ENCODE data around the gene SUGP2.

SUGP2 gene

DNA sequence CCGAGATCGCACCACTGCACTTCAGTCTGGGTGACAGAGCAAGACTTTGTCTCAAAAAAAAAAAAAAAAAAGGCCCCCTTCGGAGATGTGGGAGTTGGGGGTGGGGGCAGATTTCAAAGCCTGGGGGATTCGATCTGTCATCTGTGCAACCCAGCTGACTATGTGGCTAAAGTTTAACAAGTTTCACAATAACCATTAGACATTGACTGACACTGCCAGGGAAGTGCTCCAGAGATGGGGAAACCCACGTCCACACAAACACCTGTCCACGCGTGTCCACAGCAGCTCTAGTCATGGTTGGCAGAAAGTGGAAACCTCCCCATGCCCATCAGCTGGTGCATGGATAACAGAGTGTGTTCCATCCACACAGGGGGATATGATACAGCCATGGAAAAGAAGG is 54.7 kb downstream of the SUGP2 start:
- Histone ChIP-seq H4K20me1 (ENCODE audit: insufficient read depth, low read length) (no peaks in the 10 kb centered on the region), H3K9me3 (ENCODE audit: insufficient read depth, low read length, severe bottlenecking) (no peaks in the 10 kb centered on the region), H3K4me3 (ENCODE audit: low read depth in 1 of 2, low read length in 2 of 2) (no peak overlapping the region), H3K79me2 (ENCODE audit: insufficient read depth, low read length) (no peaks in the 10 kb centered on the region), H3K36me3 (ENCODE audit: insufficient read depth, low read length) (no peaks in the 10 kb centered on the region), H3K27me3 (ENCODE audit: insufficient read depth, low read length, poor library complexity) (peaks cover 6% of the 10 kb centered on the region), H2AFZ (ENCODE audit: low read depth, low read length) (no peak overlapping the region), H3K4me2 (ENCODE audit: insufficient read depth, low read length) (no peak overlapping the region), H3K27ac (ENCODE audit: low read length) (no peak overlapping the region), H3K9ac (ENCODE audit: low read depth, low read length) (no peak overlapping the region), H3K4me1 (ENCODE audit: insufficient read depth, low read length) (no peaks in the 10 kb centered on the region)
- no peak for DNase-seq
- TF ChIP-seq EZH2 (IDR thresholded peaks at IDR 0.05; ENCODE audit: borderline replicate concordance, low read depth, low read length, severe bottlenecking) = no peak
- TF ChIP-seq, protein P1, sequence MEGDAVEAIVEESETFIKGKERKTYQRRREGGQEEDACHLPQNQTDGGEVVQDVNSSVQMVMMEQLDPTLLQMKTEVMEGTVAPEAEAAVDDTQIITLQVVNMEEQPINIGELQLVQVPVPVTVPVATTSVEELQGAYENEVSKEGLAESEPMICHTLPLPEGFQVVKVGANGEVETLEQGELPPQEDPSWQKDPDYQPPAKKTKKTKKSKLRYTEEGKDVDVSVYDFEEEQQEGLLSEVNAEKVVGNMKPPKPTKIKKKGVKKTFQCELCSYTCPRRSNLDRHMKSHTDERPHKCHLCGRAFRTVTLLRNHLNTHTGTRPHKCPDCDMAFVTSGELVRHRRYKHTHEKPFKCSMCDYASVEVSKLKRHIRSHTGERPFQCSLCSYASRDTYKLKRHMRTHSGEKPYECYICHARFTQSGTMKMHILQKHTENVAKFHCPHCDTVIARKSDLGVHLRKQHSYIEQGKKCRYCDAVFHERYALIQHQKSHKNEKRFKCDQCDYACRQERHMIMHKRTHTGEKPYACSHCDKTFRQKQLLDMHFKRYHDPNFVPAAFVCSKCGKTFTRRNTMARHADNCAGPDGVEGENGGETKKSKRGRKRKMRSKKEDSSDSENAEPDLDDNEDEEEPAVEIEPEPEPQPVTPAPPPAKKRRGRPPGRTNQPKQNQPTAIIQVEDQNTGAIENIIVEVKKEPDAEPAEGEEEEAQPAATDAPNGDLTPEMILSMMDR (IDR thresholded peaks at IDR 0.05; ENCODE audit: borderline replicate concordance, extremely low read depth, low read length, poor library complexity, severe bottlenecking) = no peak
- ATAC-seq (ENCODE audit: insufficient read depth, low read depth) = no peak

DNA sequence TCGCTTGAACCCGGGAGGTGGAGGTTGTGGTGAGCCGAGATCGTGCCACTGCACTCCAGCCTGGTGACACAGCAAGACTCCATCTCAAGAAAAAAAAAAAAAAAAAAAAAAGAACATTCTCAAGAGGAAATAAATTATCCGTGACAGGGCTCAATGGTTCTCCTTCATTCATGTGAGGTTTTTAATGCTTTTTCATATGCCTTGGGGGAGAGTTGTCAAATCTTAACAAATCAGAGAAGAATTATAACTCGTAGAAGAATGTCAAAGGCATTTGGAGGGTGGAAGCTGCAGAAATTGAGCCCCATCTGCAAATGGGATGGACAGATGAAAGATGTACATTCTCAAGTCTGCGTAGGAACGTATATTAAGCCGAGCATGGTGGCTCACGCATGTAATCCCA is 57.4 kb downstream of the SUGP2 start:
- Histone ChIP-seq H3K79me2 (ENCODE audit: insufficient read depth, low read length) (no peaks in the 10 kb centered on the region), H3K9me3 (ENCODE audit: insufficient read depth, low read length, severe bottlenecking) (no peaks in the 10 kb centered on the region), H2AFZ (ENCODE audit: low read depth, low read length) (no peak overlapping the region), H3K4me3 (ENCODE audit: low read depth in 1 of 2, low read length in 2 of 2) (no peak overlapping the region), H3K4me1 (ENCODE audit: insufficient read depth, low read length) (no peaks in the 10 kb centered on the region), H4K20me1 (ENCODE audit: insufficient read depth, low read length) (no peaks in the 10 kb centered on the region), H3K27me3 (ENCODE audit: insufficient read depth, low read length, poor library complexity) (no peaks in the 10 kb centered on the region), H3K4me2 (ENCODE audit: insufficient read depth, low read length) (no peak overlapping the region), H3K9ac (ENCODE audit: low read depth, low read length) (no peak overlapping the region), H3K27ac (ENCODE audit: low read length) (no peak overlapping the region), H3K36me3 (ENCODE audit: insufficient read depth, low read length) (no peaks in the 10 kb centered on the region)
- no peak for TF ChIP-seq EZH2 (IDR thresholded peaks at IDR 0.05; ENCODE audit: borderline replicate concordance, low read depth, low read length, severe bottlenecking)
- TF ChIP-seq, protein P1 (IDR thresholded peaks at IDR 0.05; ENCODE audit: borderline replicate concordance, extremely low read depth, low read length, poor library complexity, severe bottlenecking) = no peak
- DNase-seq (no peak), ATAC-seq (ENCODE audit: insufficient read depth, low read depth) (no peak)

DNA sequence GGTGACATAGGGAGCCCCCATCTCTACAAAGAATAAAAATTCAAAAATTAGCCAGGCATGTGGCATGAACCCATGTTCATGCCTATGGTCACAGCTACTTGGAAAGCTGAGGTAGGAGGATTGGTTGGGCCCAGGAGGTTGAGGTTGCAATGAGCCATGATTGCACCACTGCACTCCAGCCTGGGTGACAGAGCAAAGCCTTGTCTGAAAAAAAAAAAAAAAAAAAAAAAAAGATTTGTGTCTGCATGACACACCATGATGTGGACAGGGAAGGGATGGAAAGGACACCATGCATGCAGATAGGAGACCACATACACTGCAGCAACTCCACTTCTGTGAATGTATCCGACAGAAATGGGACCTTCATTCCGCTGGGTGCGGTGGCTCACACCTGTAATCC is 58.3 kb downstream of the SUGP2 start:
- Histone ChIP-seq H3K9me3 (ENCODE audit: insufficient read depth, low read length, severe bottlenecking) (no peaks in the 10 kb centered on the region), H2AFZ (ENCODE audit: low read depth, low read length) (no peak overlapping the region), H3K9ac (ENCODE audit: low read depth, low read length) (no peak overlapping the region), H3K27me3 (ENCODE audit: insufficient read depth, low read length, poor library complexity) (no peaks in the 10 kb centered on the region), H3K4me3 (ENCODE audit: low read depth in 1 of 2, low read length in 2 of 2) (no peak overlapping the region), H4K20me1 (ENCODE audit: insufficient read depth, low read length) (no peaks in the 10 kb centered on the region), H3K79me2 (ENCODE audit: insufficient read depth, low read length) (no peaks in the 10 kb centered on the region), H3K4me2 (ENCODE audit: insufficient read depth, low read length) (no peak overlapping the region), H3K4me1 (ENCODE audit: insufficient read depth, low read length) (no peaks in the 10 kb centered on the region), H3K36me3 (ENCODE audit: insufficient read depth, low read length) (no peaks in the 10 kb centered on the region), H3K27ac (ENCODE audit: low read length) (no peak overlapping the region)
- ATAC-seq (ENCODE audit: insufficient read depth, low read depth) = no peak
- DNase-seq = no peak
- TF ChIP-seq, protein P1 (IDR thresholded peaks at IDR 0.05; ENCODE audit: borderline replicate concordance, extremely low read depth, low read length, poor library complexity, severe bottlenecking) = no peak
- no peak for TF ChIP-seq EZH2 (IDR thresholded peaks at IDR 0.05; ENCODE audit: borderline replicate concordance, low read depth, low read length, severe bottlenecking)

DNA sequence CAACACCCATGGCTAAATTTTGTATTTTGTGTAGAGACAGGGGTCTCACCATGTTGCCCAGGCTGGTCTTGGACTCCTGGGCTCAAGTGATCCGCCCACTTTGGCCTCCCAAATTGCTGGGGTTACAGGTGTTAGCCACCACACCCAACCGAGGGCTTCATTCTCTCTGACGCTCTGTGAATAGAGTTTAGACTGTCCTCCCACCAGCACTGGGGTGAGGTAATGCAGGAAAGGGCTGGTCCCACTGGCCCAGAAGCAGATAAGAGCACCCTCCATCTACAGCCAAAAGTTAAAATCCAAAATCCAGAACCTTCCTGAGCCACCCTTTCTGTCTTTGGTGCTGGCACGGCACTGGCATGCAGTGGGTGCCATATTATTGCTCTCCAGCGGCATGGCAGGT is 60.5 kb downstream of the SUGP2 start:
- DNase-seq (no peak), ATAC-seq (ENCODE audit: insufficient read depth, low read depth) (no peak)
- Histone ChIP-seq H3K4me3 (ENCODE audit: low read depth in 1 of 2, low read length in 2 of 2) (no peak overlapping the region), H4K20me1 (ENCODE audit: insufficient read depth, low read length) (no peaks in the 10 kb centered on the region), H3K9ac (ENCODE audit: low read depth, low read length) (no peak overlapping the region), H2AFZ (ENCODE audit: low read depth, low read length) (no peak overlapping the region), H3K4me2 (ENCODE audit: insufficient read depth, low read length) (no peak overlapping the region), H3K79me2 (ENCODE audit: insufficient read depth, low read length) (no peaks in the 10 kb centered on the region), H3K9me3 (ENCODE audit: insufficient read depth, low read length, severe bottlenecking) (no peaks in the 10 kb centered on the region), H3K27ac (ENCODE audit: low read length) (no peak overlapping the region), H3K27me3 (ENCODE audit: insufficient read depth, low read length, poor library complexity) (no peaks in the 10 kb centered on the region), H3K36me3 (ENCODE audit: insufficient read depth, low read length) (no peaks in the 10 kb centered on the region), H3K4me1 (ENCODE audit: insufficient read depth, low read length) (no peaks in the 10 kb centered on the region)
- no peak for TF ChIP-seq EZH2 (IDR thresholded peaks at IDR 0.05; ENCODE audit: borderline replicate concordance, low read depth, low read length, severe bottlenecking)
- TF ChIP-seq, protein P1 (IDR thresholded peaks at IDR 0.05; ENCODE audit: borderline replicate concordance, extremely low read depth, low read length, poor library complexity, severe bottlenecking) = no peak

Data from DND-41 (cell line).